WTC11 (cell line): ENCODE data around the gene GPRC6A. TPM values are rescaled to one million over a fixed set of nuclear protein-coding genes. Genes with fewer than 3 reads are reported as not detected.

Source experiments
- ATAC-seq: fragments of 200-7000 bp; cut with Tn5 transposase; 2 replicates; pipeline ENCODE4 v1.10.0; 2021; ENCODE audit warnings: mild to moderate bottlenecking, moderate library complexity
- CTCF ChIA-PET: fragments of 300-600 bp; sonication (Branson Sonifier 250); formaldehyde crosslinking; loops from one replicate; lab custom pipeline; 2021; ENCODE audit warnings: antibody characterized with exemption; lab: Charles Lee
- POLR2A ChIA-PET: fragments of 350-600 bp; sonication (Branson Sonifier 250); formaldehyde crosslinking; loops from one replicate; lab custom pipeline; 2021; ENCODE audit warnings: antibody characterized with exemption; lab: Charles Lee
- DNase-seq: peaks from one replicate; pipeline ENCODE4 v3.0.0; 2021; ENCODE audit warnings: low spot score
- H3K27ac Mint-ChIP-seq: 2 replicates; pipeline ENCODE4 v1.8.0; 2021; ENCODE audit warnings: mixed read lengths
- H3K27me3 Mint-ChIP-seq: 2 replicates; pipeline ENCODE4 v1.8.0; 2021; ENCODE audit warnings: low read depth, mild to moderate bottlenecking, moderate library complexity, mixed read lengths
- H3K36me3 Mint-ChIP-seq: 2 replicates; pipeline ENCODE4 v1.8.0; 2021; ENCODE audit warnings: mixed read lengths
- H3K4me1 Mint-ChIP-seq: 2 replicates; pipeline ENCODE4 v1.8.0; 2022; ENCODE audit warnings: mixed read lengths
- H3K4me3 Mint-ChIP-seq: 2 replicates; pipeline ENCODE4 v1.8.0; 2021; ENCODE audit warnings: mild to moderate bottlenecking, moderate library complexity, mixed read lengths
- H3K9me3 Mint-ChIP-seq: 2 replicates; pipeline ENCODE4 v1.8.0; 2021; ENCODE audit warnings: mixed read lengths
- CREB1 ChIP-seq: sonication (generic); formaldehyde crosslinking; IDR thresholded peaks from 2 replicates; pipeline ENCODE4 v1.8.0; 2023; ENCODE audit warnings: mild to moderate bottlenecking, missing genetic modification reagents
- ELF4 ChIP-seq: sonication (generic); formaldehyde crosslinking; IDR thresholded peaks from 2 replicates; pipeline ENCODE4 v1.8.1; 2022; ENCODE audit warnings: low read depth, mild to moderate bottlenecking, moderate library complexity, missing genetic modification reagents
- FOXJ3 ChIP-seq: sonication (generic); formaldehyde crosslinking; IDR thresholded peaks from 2 replicates; pipeline ENCODE4 v1.9.0; 2021; ENCODE audit warnings: missing genetic modification reagents, mild to moderate bottlenecking, borderline replicate concordance
- FOXP1 ChIP-seq: sonication (generic); formaldehyde crosslinking; IDR thresholded peaks from 2 replicates; pipeline ENCODE4 v1.8.0; 2022; ENCODE audit warnings: missing genetic modification reagents, mild to moderate bottlenecking, moderate library complexity, borderline replicate concordance
- GTF2I ChIP-seq: fragments of 250-450 bp; sonication (Bioruptor Pico); conservative IDR thresholded peaks from 2 replicates; pipeline ENCODE4 v1.4.0; 2021; ENCODE audit warnings: mild to moderate bottlenecking
- JAZF1 ChIP-seq: fragments of 250-450 bp; sonication (Bioruptor Pico); IDR thresholded peaks from 2 replicates; pipeline ENCODE4 v1.9.0; 2021; ENCODE audit warnings: moderate library complexity, mild to moderate bottlenecking, inconsistent platforms
- MYBL2 ChIP-seq: sonication (generic); formaldehyde crosslinking; IDR thresholded peaks from 2 replicates; pipeline ENCODE4 v1.8.1; 2023; ENCODE audit warnings: mild to moderate bottlenecking, moderate library complexity, missing genetic modification reagents
- NR3C1 ChIP-seq: sonication (generic); formaldehyde crosslinking; conservative IDR thresholded peaks from 2 replicates; pipeline ENCODE4 v1.8.1; 2023; ENCODE audit warnings: low read depth, mild to moderate bottlenecking, missing genetic modification reagents
- PRRX2 ChIP-seq: fragments of 250-450 bp; sonication (Bioruptor Pico); IDR thresholded peaks from 2 replicates; pipeline ENCODE4 v1.8.0; 2021; ENCODE audit warnings: mild to moderate bottlenecking
- RORB ChIP-seq: fragments of 250-450 bp; sonication (Bioruptor Pico); IDR thresholded peaks from 2 replicates; pipeline ENCODE4 v1.9.0; 2021; ENCODE audit warnings: mild to moderate bottlenecking
- SMAD3 ChIP-seq: sonication (generic); formaldehyde crosslinking; IDR thresholded peaks from 2 replicates; pipeline ENCODE4 v1.8.0; 2022; ENCODE audit warnings: missing genetic modification reagents, mild to moderate bottlenecking, borderline replicate concordance
- ZBTB21 ChIP-seq: sonication (generic); formaldehyde crosslinking; IDR thresholded peaks from 2 replicates; pipeline ENCODE4 v1.8.1; 2023; ENCODE audit warnings: mild to moderate bottlenecking, missing genetic modification reagents, borderline replicate concordance
- ZNF121 ChIP-seq: sonication (generic); formaldehyde crosslinking; IDR thresholded peaks from 2 replicates; pipeline ENCODE4 v1.8.0; 2023; ENCODE audit warnings: missing genetic modification reagents
- ZNF396 ChIP-seq: fragments of 250-450 bp; sonication (Bioruptor Pico); IDR thresholded peaks from 2 replicates; pipeline ENCODE4 v1.8.0; 2021; ENCODE audit warnings: mild to moderate bottlenecking, moderate library complexity, borderline replicate concordance
- ZNF416 ChIP-seq: fragments of 250-450 bp; sonication (Bioruptor Pico); IDR thresholded peaks from 2 replicates; pipeline ENCODE4 v1.9.0; 2021; ENCODE audit warnings: mild to moderate bottlenecking, inconsistent platforms
- total RNA-seq: library from RNA; stranded (reverse); gene quantifications from 3 replicates; pipeline ENCODE4 v1.2.3, GENCODE V29; 2021
- TF ChIP-seq, protein P1 (sequence below): fragments of 250-450 bp; sonication (Bioruptor Pico); IDR thresholded peaks from 2 replicates; pipeline ENCODE4 v1.9.0; 2021; ENCODE audit warnings: moderate library complexity, mild to moderate bottlenecking, inconsistent platforms, borderline replicate concordance
- TF ChIP-seq, protein P2 (sequence below): sonication (generic); formaldehyde crosslinking; IDR thresholded peaks from 2 replicates; pipeline ENCODE4 v1.8.1; 2022; ENCODE audit warnings: mild to moderate bottlenecking, missing genetic modification reagents, moderate library complexity, borderline replicate concordance
- TF ChIP-seq, protein P3 (sequence below): sonication (generic); formaldehyde crosslinking; IDR thresholded peaks from 2 replicates; pipeline ENCODE4 v1.8.1; 2022; ENCODE audit warnings: low read depth, missing genetic modification reagents, borderline replicate concordance
- TF ChIP-seq, protein P4 (sequence below): fragments of 250-450 bp; sonication (Bioruptor Pico); IDR thresholded peaks from 2 replicates; pipeline ENCODE4 v1.9.0; 2021; ENCODE audit warnings: mild to moderate bottlenecking
- TF ChIP-seq, protein P5 (sequence below): fragments of 250-450 bp; sonication (Bioruptor Pico); IDR thresholded peaks from 2 replicates; pipeline ENCODE4 v2.1.2; 2022; ENCODE audit warnings: mild to moderate bottlenecking, moderate library complexity
- TF ChIP-seq, protein P6 (sequence below): sonication (generic); formaldehyde crosslinking; IDR thresholded peaks from 2 replicates; pipeline ENCODE4 v1.8.0; 2023; ENCODE audit warnings: mild to moderate bottlenecking, missing genetic modification reagents
- TF ChIP-seq, protein P7 (sequence below): fragments of 250-450 bp; sonication (Bioruptor Pico); IDR thresholded peaks from 2 replicates; pipeline ENCODE4 v1.9.0; 2021; ENCODE audit warnings: mild to moderate bottlenecking, borderline replicate concordance

Gene GPRC6A
- total RNA-seq, 1 experiment from 2014 or later = 0.17 TPM

DNA sequence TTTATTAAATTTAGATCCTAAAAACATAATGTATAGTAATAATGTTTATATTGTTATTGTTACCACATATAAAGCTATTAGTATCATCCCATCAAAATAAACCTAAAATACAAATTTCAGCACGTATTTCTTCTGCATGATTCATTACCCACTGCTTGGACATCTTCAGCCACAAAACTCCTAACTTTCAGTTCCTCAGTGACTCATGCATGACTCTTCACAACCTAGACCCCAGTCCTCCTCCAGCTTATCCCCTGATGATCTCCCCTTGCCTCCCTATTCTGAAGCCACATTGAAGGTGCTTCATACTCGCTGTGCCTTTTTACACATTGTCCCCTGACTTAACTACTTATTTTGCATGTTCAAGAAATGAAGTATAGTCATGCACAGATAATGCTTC lies 11.2 kb upstream of the GPRC6A start (continued):
- TF ChIP-seq JAZF1 (CRISPR knock-in tag) = no peak
- no peak for TF ChIP-seq ELF4 (CRISPR knock-in tag)
- TF ChIP-seq SMAD3 (CRISPR knock-in tag) = no peak
- TF ChIP-seq FOXP1 (CRISPR knock-in tag) = no peak
- no peak for TF ChIP-seq MYBL2
- TF ChIP-seq ZNF121 (CRISPR knock-in tag) = no peak
- TF ChIP-seq FOXJ3 (CRISPR knock-in tag) = no peak
- no peak for TF ChIP-seq CREB1 (CRISPR knock-in tag)
- TF ChIP-seq RORB = no peak
- TF ChIP-seq, protein P1, sequence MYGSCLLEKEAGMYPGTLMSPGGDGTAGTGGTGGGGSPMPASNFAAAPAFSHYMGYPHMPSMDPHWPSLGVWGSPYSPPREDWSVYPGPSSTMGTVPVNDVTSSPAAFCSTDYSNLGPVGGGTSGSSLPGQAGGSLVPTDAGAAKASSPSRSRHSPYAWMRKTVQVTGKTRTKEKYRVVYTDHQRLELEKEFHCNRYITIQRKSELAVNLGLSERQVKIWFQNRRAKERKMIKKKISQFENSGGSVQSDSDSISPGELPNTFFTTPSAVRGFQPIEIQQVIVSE = no peak
- no peak for TF ChIP-seq ZNF396 (CRISPR knock-in tag)
- TF ChIP-seq ZBTB21 (CRISPR knock-in tag) = no peak

DNA sequence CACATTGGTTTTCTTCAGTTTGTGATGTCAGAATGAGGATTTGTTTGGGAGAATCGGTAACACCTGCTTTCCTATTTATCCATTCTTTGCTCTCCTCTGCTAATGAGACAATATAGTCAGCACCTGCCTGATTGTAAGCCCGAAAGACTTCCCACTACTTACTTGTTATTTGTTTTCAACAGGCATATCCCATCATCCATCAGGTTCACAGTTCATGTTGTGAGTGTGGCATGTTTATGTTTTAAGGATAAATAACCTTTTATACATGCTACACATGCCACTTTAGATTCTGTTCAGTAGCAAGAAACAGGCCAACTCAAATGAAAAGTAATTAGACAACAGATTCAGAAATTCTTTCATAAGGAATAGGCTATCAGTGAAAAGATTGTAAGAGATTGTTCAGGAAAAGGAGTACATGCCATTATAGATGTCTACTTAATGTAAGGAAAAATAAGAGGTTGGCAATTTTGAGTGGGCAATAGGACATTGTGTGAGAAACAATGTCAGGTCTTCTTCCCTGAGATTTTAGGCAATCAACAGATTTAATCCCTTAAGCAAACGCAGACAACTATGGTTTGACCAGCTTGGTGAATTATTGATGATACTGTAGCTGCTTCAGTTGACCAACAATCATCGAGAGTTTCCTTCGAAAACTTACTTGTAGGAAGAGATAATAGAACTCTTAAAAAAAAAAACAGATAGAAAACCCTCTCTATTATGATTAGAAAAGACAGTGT lies 7.9 kb upstream of the GPRC6A start:
- ATAC-seq (no peak), DNase-seq (no peak)
- POLR2A ChIA-PET = no interaction called here
- no peaks in the 10 kb centered on the region; the same call in 1 of the 2 replicates for H3K27me3 Mint-ChIP-seq
- H3K4me1 Mint-ChIP-seq = no peaks in the 10 kb centered on the region
- no peak overlapping the region for H3K4me3 Mint-ChIP-seq
- no peaks in the 10 kb centered on the region; the same call in 1 of the 2 replicates for H3K9me3 Mint-ChIP-seq
- CTCF ChIA-PET = interaction anchor here (1.3 kb wide), 1 partner anchor 57 kb away, joined by 3 read pairs; no protein-coding TSS in a partner anchor
- no peaks in the 10 kb centered on the region for H3K36me3 Mint-ChIP-seq
- no peak overlapping the region for H3K27ac Mint-ChIP-seq
- no peak for TF ChIP-seq NR3C1 (CRISPR knock-in tag)
- no peak for TF ChIP-seq GTF2I
- TF ChIP-seq, protein P2, sequence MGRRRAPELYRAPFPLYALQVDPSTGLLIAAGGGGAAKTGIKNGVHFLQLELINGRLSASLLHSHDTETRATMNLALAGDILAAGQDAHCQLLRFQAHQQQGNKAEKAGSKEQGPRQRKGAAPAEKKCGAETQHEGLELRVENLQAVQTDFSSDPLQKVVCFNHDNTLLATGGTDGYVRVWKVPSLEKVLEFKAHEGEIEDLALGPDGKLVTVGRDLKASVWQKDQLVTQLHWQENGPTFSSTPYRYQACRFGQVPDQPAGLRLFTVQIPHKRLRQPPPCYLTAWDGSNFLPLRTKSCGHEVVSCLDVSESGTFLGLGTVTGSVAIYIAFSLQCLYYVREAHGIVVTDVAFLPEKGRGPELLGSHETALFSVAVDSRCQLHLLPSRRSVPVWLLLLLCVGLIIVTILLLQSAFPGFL (CRISPR knock-in tag) = no peak
- TF ChIP-seq, protein P3, sequence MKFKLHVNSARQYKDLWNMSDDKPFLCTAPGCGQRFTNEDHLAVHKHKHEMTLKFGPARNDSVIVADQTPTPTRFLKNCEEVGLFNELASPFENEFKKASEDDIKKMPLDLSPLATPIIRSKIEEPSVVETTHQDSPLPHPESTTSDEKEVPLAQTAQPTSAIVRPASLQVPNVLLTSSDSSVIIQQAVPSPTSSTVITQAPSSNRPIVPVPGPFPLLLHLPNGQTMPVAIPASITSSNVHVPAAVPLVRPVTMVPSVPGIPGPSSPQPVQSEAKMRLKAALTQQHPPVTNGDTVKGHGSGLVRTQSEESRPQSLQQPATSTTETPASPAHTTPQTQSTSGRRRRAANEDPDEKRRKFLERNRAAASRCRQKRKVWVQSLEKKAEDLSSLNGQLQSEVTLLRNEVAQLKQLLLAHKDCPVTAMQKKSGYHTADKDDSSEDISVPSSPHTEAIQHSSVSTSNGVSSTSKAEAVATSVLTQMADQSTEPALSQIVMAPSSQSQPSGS (CRISPR knock-in tag) = no peak
- TF ChIP-seq, protein P4, sequence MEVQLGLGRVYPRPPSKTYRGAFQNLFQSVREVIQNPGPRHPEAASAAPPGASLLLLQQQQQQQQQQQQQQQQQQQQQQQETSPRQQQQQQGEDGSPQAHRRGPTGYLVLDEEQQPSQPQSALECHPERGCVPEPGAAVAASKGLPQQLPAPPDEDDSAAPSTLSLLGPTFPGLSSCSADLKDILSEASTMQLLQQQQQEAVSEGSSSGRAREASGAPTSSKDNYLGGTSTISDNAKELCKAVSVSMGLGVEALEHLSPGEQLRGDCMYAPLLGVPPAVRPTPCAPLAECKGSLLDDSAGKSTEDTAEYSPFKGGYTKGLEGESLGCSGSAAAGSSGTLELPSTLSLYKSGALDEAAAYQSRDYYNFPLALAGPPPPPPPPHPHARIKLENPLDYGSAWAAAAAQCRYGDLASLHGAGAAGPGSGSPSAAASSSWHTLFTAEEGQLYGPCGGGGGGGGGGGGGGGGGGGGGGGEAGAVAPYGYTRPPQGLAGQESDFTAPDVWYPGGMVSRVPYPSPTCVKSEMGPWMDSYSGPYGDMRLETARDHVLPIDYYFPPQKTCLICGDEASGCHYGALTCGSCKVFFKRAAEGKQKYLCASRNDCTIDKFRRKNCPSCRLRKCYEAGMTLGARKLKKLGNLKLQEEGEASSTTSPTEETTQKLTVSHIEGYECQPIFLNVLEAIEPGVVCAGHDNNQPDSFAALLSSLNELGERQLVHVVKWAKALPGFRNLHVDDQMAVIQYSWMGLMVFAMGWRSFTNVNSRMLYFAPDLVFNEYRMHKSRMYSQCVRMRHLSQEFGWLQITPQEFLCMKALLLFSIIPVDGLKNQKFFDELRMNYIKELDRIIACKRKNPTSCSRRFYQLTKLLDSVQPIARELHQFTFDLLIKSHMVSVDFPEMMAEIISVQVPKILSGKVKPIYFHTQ (CRISPR knock-in tag) = no peak
- TF ChIP-seq, protein P5, sequence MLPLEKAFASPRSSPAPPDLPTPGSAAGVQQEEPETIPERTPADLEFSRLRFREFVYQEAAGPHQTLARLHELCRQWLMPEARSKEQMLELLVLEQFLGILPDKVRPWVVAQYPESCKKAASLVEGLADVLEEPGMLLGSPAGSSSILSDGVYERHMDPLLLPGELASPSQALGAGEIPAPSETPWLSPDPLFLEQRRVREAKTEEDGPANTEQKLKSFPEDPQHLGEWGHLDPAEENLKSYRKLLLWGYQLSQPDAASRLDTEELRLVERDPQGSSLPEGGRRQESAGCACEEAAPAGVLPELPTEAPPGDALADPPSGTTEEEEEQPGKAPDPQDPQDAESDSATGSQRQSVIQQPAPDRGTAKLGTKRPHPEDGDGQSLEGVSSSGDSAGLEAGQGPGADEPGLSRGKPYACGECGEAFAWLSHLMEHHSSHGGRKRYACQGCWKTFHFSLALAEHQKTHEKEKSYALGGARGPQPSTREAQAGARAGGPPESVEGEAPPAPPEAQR (CRISPR knock-in tag) = no peak
- TF ChIP-seq, protein P6, sequence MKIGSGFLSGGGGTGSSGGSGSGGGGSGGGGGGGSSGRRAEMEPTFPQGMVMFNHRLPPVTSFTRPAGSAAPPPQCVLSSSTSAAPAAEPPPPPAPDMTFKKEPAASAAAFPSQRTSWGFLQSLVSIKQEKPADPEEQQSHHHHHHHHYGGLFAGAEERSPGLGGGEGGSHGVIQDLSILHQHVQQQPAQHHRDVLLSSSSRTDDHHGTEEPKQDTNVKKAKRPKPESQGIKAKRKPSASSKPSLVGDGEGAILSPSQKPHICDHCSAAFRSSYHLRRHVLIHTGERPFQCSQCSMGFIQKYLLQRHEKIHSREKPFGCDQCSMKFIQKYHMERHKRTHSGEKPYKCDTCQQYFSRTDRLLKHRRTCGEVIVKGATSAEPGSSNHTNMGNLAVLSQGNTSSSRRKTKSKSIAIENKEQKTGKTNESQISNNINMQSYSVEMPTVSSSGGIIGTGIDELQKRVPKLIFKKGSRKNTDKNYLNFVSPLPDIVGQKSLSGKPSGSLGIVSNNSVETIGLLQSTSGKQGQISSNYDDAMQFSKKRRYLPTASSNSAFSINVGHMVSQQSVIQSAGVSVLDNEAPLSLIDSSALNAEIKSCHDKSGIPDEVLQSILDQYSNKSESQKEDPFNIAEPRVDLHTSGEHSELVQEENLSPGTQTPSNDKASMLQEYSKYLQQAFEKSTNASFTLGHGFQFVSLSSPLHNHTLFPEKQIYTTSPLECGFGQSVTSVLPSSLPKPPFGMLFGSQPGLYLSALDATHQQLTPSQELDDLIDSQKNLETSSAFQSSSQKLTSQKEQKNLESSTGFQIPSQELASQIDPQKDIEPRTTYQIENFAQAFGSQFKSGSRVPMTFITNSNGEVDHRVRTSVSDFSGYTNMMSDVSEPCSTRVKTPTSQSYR (CRISPR knock-in tag) = no peak
- TF ChIP-seq, protein P7, sequence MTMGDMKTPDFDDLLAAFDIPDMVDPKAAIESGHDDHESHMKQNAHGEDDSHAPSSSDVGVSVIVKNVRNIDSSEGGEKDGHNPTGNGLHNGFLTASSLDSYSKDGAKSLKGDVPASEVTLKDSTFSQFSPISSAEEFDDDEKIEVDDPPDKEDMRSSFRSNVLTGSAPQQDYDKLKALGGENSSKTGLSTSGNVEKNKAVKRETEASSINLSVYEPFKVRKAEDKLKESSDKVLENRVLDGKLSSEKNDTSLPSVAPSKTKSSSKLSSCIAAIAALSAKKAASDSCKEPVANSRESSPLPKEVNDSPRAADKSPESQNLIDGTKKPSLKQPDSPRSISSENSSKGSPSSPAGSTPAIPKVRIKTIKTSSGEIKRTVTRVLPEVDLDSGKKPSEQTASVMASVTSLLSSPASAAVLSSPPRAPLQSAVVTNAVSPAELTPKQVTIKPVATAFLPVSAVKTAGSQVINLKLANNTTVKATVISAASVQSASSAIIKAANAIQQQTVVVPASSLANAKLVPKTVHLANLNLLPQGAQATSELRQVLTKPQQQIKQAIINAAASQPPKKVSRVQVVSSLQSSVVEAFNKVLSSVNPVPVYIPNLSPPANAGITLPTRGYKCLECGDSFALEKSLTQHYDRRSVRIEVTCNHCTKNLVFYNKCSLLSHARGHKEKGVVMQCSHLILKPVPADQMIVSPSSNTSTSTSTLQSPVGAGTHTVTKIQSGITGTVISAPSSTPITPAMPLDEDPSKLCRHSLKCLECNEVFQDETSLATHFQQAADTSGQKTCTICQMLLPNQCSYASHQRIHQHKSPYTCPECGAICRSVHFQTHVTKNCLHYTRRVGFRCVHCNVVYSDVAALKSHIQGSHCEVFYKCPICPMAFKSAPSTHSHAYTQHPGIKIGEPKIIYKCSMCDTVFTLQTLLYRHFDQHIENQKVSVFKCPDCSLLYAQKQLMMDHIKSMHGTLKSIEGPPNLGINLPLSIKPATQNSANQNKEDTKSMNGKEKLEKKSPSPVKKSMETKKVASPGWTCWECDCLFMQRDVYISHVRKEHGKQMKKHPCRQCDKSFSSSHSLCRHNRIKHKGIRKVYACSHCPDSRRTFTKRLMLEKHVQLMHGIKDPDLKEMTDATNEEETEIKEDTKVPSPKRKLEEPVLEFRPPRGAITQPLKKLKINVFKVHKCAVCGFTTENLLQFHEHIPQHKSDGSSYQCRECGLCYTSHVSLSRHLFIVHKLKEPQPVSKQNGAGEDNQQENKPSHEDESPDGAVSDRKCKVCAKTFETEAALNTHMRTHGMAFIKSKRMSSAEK = no peak
- no peak for TF ChIP-seq PRRX2 (CRISPR knock-in tag)
- no peak for TF ChIP-seq ZNF416 (CRISPR knock-in tag)
